Gastroesophageal sphincter (tissue), 4 donors: ENCODE data around the gene SLC1A3. TPM values are rescaled to one million over a fixed set of nuclear protein-coding genes. Genes with fewer than 3 reads are reported as not detected.
A peak's percentile ranks its signal among the peaks of the same experiment; 100 is the strongest.

Experiments used
- ATAC-seq: fragments of 150-250 bp; one replicate; pipeline ENCODE4 v1.9.1; 2016; ENCODE audit warnings: mild to moderate bottlenecking, moderate library complexity
- H3K27ac ChIP-seq, 4 donors: fragments of 200-600 bp; sonication (generic) in 3 of 4; 1 replicate in 3 of 4; 2 replicates in 1 of 4; pipeline ENCODE4 v1.5.1; 2016 to 2019
- H3K27me3 ChIP-seq: fragments of 200-600 bp; sonication (generic); one replicate; pipeline ENCODE4 v1.5.1; 2019
- H3K36me3 ChIP-seq, 2 donors: fragments of 200-600 bp; sonication (generic); one replicate each; pipeline ENCODE4 v1.5.1; 2019; ENCODE audit warnings: control low read depth in 1 of 2
- H3K4me1 ChIP-seq, 3 donors: fragments of 200-600 bp; sonication (generic); 1 replicate in 2 of 3; 2 replicates in 1 of 3; pipeline ENCODE4 v1.5.1; 2016 to 2019; ENCODE audit warnings: control low read depth in 2 of 3
- H3K4me3 ChIP-seq, 2 donors: fragments of 200-600 bp; sonication (generic); one replicate each; pipeline ENCODE4 v1.5.1; 2019; ENCODE audit warnings: mild to moderate bottlenecking in 1 of 2, moderate library complexity in 1 of 2
- H3K9me3 ChIP-seq, 3 donors: fragments of 200-600 bp; sonication (generic); one replicate each; pipeline ENCODE4 v1.5.1; 2017 to 2019; ENCODE audit warnings: control low read depth in 2 of 3
- CTCF ChIP-seq, 4 experiments: fragments of 200-600 bp in 2 of 4; fragments of 450-650 bp in 2 of 4; sonication (generic) in 1 of 4; IDR thresholded peaks; one replicate each; pipeline ENCODE4 v1.5.1; 2017 to 2019; ENCODE audit warnings: antibody characterized with exemption in 4 of 4, mild to moderate bottlenecking in 2 of 4, moderate library complexity in 2 of 4
- EP300 ChIP-seq: sonication (generic); formaldehyde crosslinking; IDR thresholded peaks from one replicate; pipeline ENCODE4 v1.6.1; 2017; ENCODE audit warnings: antibody characterized with exemption, mild to moderate bottlenecking
- POLR2A ChIP-seq, 2 donors: fragments of 450-650 bp; IDR thresholded peaks; one replicate each; pipeline ENCODE4 v1.6.1; 2017; ENCODE audit warnings: antibody characterized with exemption in 2 of 2, mild to moderate bottlenecking in 2 of 2, moderate library complexity in 1 of 2
- POLR2AphosphoS5 ChIP-seq: sonication (generic); formaldehyde crosslinking; IDR thresholded peaks from one replicate; pipeline ENCODE4 v1.6.1; 2017; ENCODE audit warnings: antibody characterized with exemption
- WGBS, 2 donors: methylation state at CpG; one replicate each; pipeline ENCODE4 v1.1.5; 2018; ENCODE audit warnings: low coverage in 1 of 2; 5-methylcytosine and 5-hydroxymethylcytosine counted together
- total RNA-seq, 4 donors: library from RNA; depleted of rRNA; stranded (reverse); fragments of >200 nt; gene quantifications; one replicate each; pipeline ENCODE4 v1.1.0, GENCODE V29; 2016

Gene SLC1A3
- total RNA-seq, 4 donors from 2014 or later, result 8.9 to 24.6 (median 16.4) TPM

GRCh38 chr5:36692791-36693763 is 86.7 kb downstream of the SLC1A3 start:
- H3K4me1 ChIP-seq, result peaks cover 0 to 40% (median 5%) of the 10 kb centered on the region in 3 donors
- H3K4me3 ChIP-seq, result peak overlapping the region in 1 of 2 donors; percentile 21
- H3K9me3 ChIP-seq, result no peaks in the 10 kb centered on the region
- H3K36me3 ChIP-seq, result no peaks in the 10 kb centered on the region
- H3K27ac ChIP-seq, result peak overlapping the region in 1 of 4 donors; percentile 33
- peak; percentile 44 for ATAC-seq
- WGBS, 2 donors, result 77 to 80% methylated on average over 1 to 3 of the region's 44 CpGs
- TF ChIP-seq POLR2AphosphoS5 (no peak), CTCF (IDR thresholded peaks at IDR 0.05) (peak; percentile 27 to 78 (median 54))
- H3K27me3 ChIP-seq, result no peaks in the 10 kb centered on the region

- 65 to 66% methylated on average over 4 to 5 of the region's 5 CpGs for WGBS, 2 donors
- Histone ChIP-seq H3K9me3 (no peaks in the 10 kb centered on the region), H3K36me3 (no peaks in the 10 kb centered on the region), H3K4me3 (no peak overlapping the region), H3K4me1 (peaks cover 0 to 40% (median 5%) of the 10 kb centered on the region in 3 donors), H3K27ac (no peak overlapping the region), H3K27me3 (no peaks in the 10 kb centered on the region)
- TF ChIP-seq CTCF (IDR thresholded peaks at IDR 0.05) (no peak), EP300 (no peak)
- ATAC-seq, result no peak
Measured at GRCh38 chr5:36694351-36694750, 87.9 kb downstream of the SLC1A3 start.

GRCh38 chr5:36696059-36696673 is 89.8 kb downstream of the SLC1A3 start:
- 25 to 48% methylated on average over 4 to 7 of the region's 7 CpGs for WGBS, 2 donors
- no peak for ATAC-seq
- TF ChIP-seq CTCF (IDR thresholded peaks at IDR 0.05) (peak; percentile 45 to 80 (median 56)), POLR2A (IDR thresholded peaks at IDR 0.05) (no peak)

GRCh38 chr5:36698031-36698430 is 91.6 kb downstream of the SLC1A3 start:
- 85 to 97% methylated on average over 2 of the region's 2 CpGs for WGBS, 2 donors
- Histone ChIP-seq H3K36me3 (no peaks in the 10 kb centered on the region), H3K27ac (no peak overlapping the region), H3K9me3 (no peaks in the 10 kb centered on the region), H3K4me1 (peaks cover 0 to 22% (median under 1%) of the 10 kb centered on the region in 3 donors), H3K27me3 (no peaks in the 10 kb centered on the region), H3K4me3 (no peak overlapping the region)
- TF ChIP-seq POLR2AphosphoS5 (no peak), POLR2A (IDR thresholded peaks at IDR 0.05) (no peak), CTCF (IDR thresholded peaks at IDR 0.05) (no peak), EP300 (no peak)
- no peak for ATAC-seq

More at GRCh38 chr5:36696059-36696673, 89.8 kb downstream of the SLC1A3 start:
- H3K9me3 ChIP-seq, result no peaks in the 10 kb centered on the region
- H3K27me3 ChIP-seq, result no peaks in the 10 kb centered on the region
- no peaks in the 10 kb centered on the region for H3K36me3 ChIP-seq
- H3K4me1 ChIP-seq, result peaks cover 0 to 28% (median 5%) of the 10 kb centered on the region in 3 donors
- no peak overlapping the region for H3K4me3 ChIP-seq
- no peak overlapping the region for H3K27ac ChIP-seq
